ENCODE measurements around the gene IQSEC3.

- TF ChIP-seq CTCF (IDR thresholded peaks at IDR 0.05) (no peak), POLR2A (IDR thresholded peaks at IDR 0.05) (no peak)
Measured at GRCh38 chr12:196436-196835, 129.9 kb downstream of the IQSEC3 start.

All from body of pancreas (tissue), 4 donors.